ENCODE results near the gene KCNC3.

GRCh38 chr19:50273821-50274220, 55.4 kb downstream of the KCNC3 start:
- TF ChIP-seq HDAC2 (IDR thresholded peaks at IDR 0.05) (no peak), CHD2 (IDR thresholded peaks at IDR 0.05; ENCODE audit: low read length, partially characterized antibody) (no peak), BHLHE40 (IDR thresholded peaks at IDR 0.05; ENCODE audit: low read depth, low read length) (no peak), CHD4 (IDR thresholded peaks at IDR 0.05; ENCODE audit: borderline replicate concordance) (no peak), MAFK (IDR thresholded peaks at IDR 0.05; ENCODE audit: partially characterized antibody) (no peak), RFX5 (IDR thresholded peaks at IDR 0.05) (no peak), CEBPB (IDR thresholded peaks at IDR 0.05) (no peak), MAZ (IDR thresholded peaks at IDR 0.05; ENCODE audit: borderline replicate concordance, low read depth, low read length) (no peak), POLR2A (IDR thresholded peaks at IDR 0.05; ENCODE audit: low read length) (no peak), RNF2 (IDR thresholded peaks at IDR 0.05; ENCODE audit: borderline replicate concordance, low read depth) (no peak), FOSB (CRISPR knock-in tag; IDR thresholded peaks at IDR 0.05) (no peak)
- TF ChIP-seq, protein P1, sequence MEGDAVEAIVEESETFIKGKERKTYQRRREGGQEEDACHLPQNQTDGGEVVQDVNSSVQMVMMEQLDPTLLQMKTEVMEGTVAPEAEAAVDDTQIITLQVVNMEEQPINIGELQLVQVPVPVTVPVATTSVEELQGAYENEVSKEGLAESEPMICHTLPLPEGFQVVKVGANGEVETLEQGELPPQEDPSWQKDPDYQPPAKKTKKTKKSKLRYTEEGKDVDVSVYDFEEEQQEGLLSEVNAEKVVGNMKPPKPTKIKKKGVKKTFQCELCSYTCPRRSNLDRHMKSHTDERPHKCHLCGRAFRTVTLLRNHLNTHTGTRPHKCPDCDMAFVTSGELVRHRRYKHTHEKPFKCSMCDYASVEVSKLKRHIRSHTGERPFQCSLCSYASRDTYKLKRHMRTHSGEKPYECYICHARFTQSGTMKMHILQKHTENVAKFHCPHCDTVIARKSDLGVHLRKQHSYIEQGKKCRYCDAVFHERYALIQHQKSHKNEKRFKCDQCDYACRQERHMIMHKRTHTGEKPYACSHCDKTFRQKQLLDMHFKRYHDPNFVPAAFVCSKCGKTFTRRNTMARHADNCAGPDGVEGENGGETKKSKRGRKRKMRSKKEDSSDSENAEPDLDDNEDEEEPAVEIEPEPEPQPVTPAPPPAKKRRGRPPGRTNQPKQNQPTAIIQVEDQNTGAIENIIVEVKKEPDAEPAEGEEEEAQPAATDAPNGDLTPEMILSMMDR (IDR thresholded peaks at IDR 0.05): no peak
- TF ChIP-seq, protein P2, sequence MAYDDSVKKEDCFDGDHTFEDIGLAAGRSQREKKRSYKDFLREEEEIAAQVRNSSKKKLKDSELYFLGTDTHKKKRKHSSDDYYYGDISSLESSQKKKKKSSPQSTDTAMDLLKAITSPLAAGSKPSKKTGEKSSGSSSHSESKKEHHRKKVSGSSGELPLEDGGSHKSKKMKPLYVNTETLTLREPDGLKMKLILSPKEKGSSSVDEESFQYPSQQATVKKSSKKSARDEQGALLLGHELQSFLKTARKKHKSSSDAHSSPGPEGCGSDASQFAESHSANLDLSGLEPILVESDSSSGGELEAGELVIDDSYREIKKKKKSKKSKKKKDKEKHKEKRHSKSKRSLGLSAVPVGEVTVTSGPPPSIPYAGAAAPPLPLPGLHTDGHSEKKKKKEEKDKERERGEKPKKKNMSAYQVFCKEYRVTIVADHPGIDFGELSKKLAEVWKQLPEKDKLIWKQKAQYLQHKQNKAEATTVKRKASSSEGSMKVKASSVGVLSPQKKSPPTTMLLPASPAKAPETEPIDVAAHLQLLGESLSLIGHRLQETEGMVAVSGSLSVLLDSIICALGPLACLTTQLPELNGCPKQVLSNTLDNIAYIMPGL (CRISPR knock-in tag; IDR thresholded peaks at IDR 0.05; ENCODE audit: borderline replicate concordance): no peak

Data from A549 (cell line).